ENCODE results near the gene TACC2. TPM values are rescaled to one million over a fixed set of nuclear protein-coding genes. Genes with fewer than 3 reads are reported as not detected.

The TACC2 gene
- total RNA-seq, 1 donor from 2014 or later = 76.4 TPM

DNA sequence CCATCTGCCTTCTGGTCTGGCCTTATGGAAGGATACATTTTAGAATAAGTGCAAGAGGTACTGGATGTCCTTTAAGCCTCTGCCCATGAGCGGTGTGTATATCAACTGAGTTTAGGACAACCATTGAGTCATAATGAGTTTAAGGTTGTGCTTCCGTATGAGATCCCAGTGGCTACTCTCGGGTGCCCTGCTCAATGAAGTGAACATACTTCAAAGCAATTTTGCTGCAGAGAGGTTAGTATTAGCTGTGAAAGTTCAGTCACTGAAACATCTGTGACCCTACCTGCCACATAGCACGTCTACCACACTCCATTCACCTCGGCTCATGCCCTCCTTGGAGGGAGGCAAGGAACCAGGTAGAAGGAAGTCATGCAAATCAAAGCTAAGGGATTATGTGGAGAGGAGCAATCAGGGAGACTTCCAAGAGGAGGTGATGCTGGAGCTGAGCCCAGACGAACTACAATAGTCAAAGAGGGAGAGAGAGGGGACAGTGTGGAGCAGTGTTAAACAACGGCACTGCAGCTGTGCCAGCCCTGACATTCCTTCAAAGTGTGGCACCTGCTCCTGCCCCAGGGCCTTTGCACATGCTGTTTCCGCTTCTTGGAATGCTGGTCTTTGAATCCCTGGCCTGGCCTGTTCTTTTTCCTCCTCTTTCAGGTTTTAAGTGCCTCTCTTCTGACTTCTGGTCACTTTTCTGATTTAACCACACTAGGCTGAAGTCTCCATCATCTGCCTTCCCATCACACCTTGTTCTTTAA, 307.6 kb downstream of the TACC2 start:
- DNase-seq (ENCODE audit: extremely low spot score in 2 of 2) = peak in 1 of 2 donors; percentile 71
- Histone ChIP-seq H3K36me3 (no peaks in the 10 kb centered on the region), H3K27me3 (no peaks in the 10 kb centered on the region), H3K4me1 (no peaks in the 10 kb centered on the region), H3K4me3 (no peak overlapping the region), H3K9me3 (no peaks in the 10 kb centered on the region), H3K27ac (no peak overlapping the region)
- TF ChIP-seq, protein P1, sequence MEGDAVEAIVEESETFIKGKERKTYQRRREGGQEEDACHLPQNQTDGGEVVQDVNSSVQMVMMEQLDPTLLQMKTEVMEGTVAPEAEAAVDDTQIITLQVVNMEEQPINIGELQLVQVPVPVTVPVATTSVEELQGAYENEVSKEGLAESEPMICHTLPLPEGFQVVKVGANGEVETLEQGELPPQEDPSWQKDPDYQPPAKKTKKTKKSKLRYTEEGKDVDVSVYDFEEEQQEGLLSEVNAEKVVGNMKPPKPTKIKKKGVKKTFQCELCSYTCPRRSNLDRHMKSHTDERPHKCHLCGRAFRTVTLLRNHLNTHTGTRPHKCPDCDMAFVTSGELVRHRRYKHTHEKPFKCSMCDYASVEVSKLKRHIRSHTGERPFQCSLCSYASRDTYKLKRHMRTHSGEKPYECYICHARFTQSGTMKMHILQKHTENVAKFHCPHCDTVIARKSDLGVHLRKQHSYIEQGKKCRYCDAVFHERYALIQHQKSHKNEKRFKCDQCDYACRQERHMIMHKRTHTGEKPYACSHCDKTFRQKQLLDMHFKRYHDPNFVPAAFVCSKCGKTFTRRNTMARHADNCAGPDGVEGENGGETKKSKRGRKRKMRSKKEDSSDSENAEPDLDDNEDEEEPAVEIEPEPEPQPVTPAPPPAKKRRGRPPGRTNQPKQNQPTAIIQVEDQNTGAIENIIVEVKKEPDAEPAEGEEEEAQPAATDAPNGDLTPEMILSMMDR (IDR thresholded peaks at IDR 0.05) = no peak
- no peak for TF ChIP-seq POLR2A (IDR thresholded peaks at IDR 0.05)
- no peak for TF ChIP-seq POLR2AphosphoS5 (IDR thresholded peaks at IDR 0.05; ENCODE audit: insufficient read depth in 1 of 2, low read depth in 1 of 2)
- intact Hi-C loops (cut with DNase I) = loop anchor here (5.0 to 10.0 kb wide), 2 partner anchors 141 to 268 kb away; partner anchors contain the start of gene DMBT1

DNA sequence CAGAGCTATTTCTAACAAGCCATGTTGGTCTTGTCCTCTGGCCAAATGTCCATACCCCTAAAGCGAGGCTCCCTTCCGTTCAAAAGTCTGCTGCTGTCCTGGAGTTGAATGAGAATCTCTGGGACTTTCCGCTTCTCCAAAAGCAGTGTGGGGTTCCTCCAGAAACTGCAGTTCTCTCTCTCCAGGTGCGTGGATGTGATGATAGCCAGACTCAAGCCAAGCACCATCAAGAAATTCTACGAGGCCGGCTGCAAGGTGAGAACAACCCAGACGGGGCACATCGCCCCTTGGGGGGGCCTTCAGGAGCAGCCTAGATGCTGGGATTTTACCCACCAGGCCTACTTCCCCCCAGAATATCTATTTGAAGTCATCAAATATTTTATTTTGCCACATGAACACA, 308.6 kb downstream of the TACC2 start:
- Histone ChIP-seq H3K27me3 (no peaks in the 10 kb centered on the region), H3K9me3 (no peaks in the 10 kb centered on the region), H3K27ac (no peak overlapping the region), H3K4me3 (no peak overlapping the region), H3K4me1 (no peaks in the 10 kb centered on the region), H3K36me3 (no peaks in the 10 kb centered on the region)
- TF ChIP-seq POLR2AphosphoS5 (IDR thresholded peaks at IDR 0.05; ENCODE audit: insufficient read depth in 1 of 2, low read depth in 1 of 2) = no peak
- no peak for TF ChIP-seq POLR2A (IDR thresholded peaks at IDR 0.05)
- TF ChIP-seq, protein P1 (IDR thresholded peaks at IDR 0.05) = no peak
- intact Hi-C loops (cut with DNase I) = loop anchor here (5.0 to 10.0 kb wide), 2 partner anchors 140 to 267 kb away; partner anchors contain the start of gene DMBT1
- peak in 1 of 2 donors; percentile 77 for DNase-seq (ENCODE audit: extremely low spot score in 2 of 2)

DNA sequence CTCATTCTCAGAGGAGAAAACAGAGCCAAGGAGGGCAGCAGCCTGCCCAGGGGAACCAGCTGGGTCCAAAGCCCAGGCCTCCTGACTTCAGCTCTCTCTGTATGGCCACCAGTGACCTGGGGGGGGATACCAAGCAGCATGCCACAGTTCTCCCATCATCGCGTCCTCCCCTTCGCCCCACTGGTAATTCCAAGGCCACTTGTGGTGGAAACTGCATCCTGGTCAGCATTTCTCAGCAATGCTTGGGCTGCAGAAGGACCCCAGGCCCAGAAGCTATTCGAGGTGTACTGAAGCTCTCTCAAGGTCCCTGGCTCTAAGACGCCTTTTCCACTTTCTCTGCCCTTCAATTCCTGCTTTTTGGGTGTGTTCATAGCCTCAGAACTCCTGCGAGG, 309.2 kb downstream of the TACC2 start:
- H3K4me1 ChIP-seq = no peaks in the 10 kb centered on the region
- no peaks in the 10 kb centered on the region for H3K27me3 ChIP-seq
- intact Hi-C loops (cut with DNase I) = loop anchor here (5.0 to 10.0 kb wide), 2 partner anchors 139 to 267 kb away; partner anchors contain the start of gene DMBT1
- no peaks in the 10 kb centered on the region for H3K9me3 ChIP-seq
- TF ChIP-seq POLR2AphosphoS5 (IDR thresholded peaks at IDR 0.05; ENCODE audit: insufficient read depth in 1 of 2, low read depth in 1 of 2) (no peak), POLR2A (IDR thresholded peaks at IDR 0.05) (no peak)
- TF ChIP-seq, protein P1 (IDR thresholded peaks at IDR 0.05) = no peak
- H3K4me3 ChIP-seq = no peak overlapping the region
- H3K36me3 ChIP-seq = no peaks in the 10 kb centered on the region
- H3K27ac ChIP-seq = no peak overlapping the region
- DNase-seq (ENCODE audit: extremely low spot score in 2 of 2) = peak in 1 of 2 donors; percentile 86

DNA sequence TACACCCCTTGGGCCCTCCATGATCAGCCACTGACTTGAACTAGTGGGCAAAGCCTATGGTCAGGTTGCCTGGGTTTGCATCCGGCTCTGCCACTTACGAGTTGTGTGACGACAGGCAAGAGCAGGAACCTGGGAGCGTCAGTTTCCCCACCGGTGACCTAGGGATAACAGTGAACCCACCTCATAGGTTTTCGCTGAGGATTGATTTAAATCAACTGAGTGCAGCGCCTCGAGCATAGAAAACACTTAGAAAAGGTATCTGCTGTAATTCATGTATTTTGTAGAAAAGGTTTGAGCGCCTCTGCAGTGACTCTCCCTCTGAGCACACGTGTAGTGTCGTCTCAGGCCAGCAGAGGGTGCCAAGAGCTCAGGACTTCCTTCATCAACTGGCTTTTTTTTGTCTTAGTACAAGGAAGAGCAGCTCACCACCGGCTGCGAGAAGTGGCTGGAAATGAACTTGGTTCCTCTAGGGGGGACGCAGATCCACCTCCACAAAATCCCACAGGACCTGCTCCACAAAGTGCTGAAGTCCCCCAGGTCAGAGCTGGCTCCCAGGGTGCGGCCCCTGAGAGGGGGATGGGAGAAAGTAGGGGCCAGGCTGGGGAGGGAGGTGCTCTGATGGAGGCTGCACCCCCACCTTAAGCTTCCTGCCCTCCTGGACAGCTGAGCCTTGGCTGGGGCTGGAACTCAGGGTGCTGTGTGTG, 309.8 kb downstream of the TACC2 start:
- no peaks in the 10 kb centered on the region for H3K27me3 ChIP-seq
- DNase-seq (ENCODE audit: extremely low spot score in 2 of 2) = peak in 1 of 2 donors; percentile 85
- no peaks in the 10 kb centered on the region for H3K9me3 ChIP-seq
- H3K4me3 ChIP-seq = no peak overlapping the region
- H3K36me3 ChIP-seq = no peaks in the 10 kb centered on the region
- TF ChIP-seq, protein P1 (IDR thresholded peaks at IDR 0.05) = peak; percentile 85 to 94 (median 93)
- TF ChIP-seq POLR2AphosphoS5 (IDR thresholded peaks at IDR 0.05; ENCODE audit: insufficient read depth in 1 of 2, low read depth in 1 of 2) = no peak
- H3K4me1 ChIP-seq = no peaks in the 10 kb centered on the region
- no peak overlapping the region for H3K27ac ChIP-seq
- intact Hi-C loops (cut with DNase I) = loop anchor here (5.0 to 10.0 kb wide), 2 partner anchors 139 to 266 kb away; partner anchors contain the start of gene DMBT1

All from vagina (tissue), 2 donors.